GM20000 (cell line): Measurements from ENCODE around the gene TNFRSF1B.

Source experiments
- DNase-seq: peaks from one replicate; pipeline ENCODE4 v3.0.0; 2012; ENCODE audit warnings: low spot score
- CTCF ChIP-seq: IDR thresholded peaks from 2 replicates; pipeline ENCODE4 v1.5.1; 2012; ENCODE audit warnings: mild to moderate bottlenecking, control low read depth; ENCODE audit errors: extremely low read depth, missing control alignments

The TNFRSF1B gene

GRCh38 chr1:12142891-12143630 is 23.7 kb upstream of the TNFRSF1B start:
- DNase-seq: no peak
- no peak for TF ChIP-seq CTCF

GRCh38 chr1:12143631-12144155 is 23.1 kb upstream of the TNFRSF1B start:
- no peak for DNase-seq
- TF ChIP-seq CTCF: no peak

DNA sequence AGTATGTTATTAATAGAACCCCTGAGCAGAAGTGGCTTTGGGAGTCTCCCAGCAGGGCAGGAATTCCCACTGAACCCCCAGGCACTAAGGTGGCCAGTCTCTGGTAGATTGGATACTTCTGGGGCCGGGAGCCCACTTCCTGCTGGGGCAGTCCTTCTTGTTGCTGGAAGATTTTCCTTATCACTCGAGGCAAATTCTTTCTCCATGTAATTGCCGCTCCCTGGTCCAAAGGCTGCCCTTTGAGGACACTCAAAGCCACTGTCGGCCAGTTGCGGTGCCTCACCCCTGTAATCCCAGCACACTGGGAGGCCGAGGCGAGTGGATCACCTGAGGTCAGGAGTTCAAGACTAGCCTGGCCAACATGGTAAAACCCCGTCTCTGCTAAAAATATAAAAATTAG is 22.6 kb upstream of the TNFRSF1B start:
- no peak for TF ChIP-seq CTCF
- DNase-seq: no peak

GRCh38 chr1:12144969-12145368 is 21.8 kb upstream of the TNFRSF1B start:
- DNase-seq: no peak
- no peak for TF ChIP-seq CTCF

- no peak for TF ChIP-seq CTCF
- no peak for DNase-seq
Observed at GRCh38 chr1:12145616-12146342, 21.0 kb upstream of the TNFRSF1B start.

DNA sequence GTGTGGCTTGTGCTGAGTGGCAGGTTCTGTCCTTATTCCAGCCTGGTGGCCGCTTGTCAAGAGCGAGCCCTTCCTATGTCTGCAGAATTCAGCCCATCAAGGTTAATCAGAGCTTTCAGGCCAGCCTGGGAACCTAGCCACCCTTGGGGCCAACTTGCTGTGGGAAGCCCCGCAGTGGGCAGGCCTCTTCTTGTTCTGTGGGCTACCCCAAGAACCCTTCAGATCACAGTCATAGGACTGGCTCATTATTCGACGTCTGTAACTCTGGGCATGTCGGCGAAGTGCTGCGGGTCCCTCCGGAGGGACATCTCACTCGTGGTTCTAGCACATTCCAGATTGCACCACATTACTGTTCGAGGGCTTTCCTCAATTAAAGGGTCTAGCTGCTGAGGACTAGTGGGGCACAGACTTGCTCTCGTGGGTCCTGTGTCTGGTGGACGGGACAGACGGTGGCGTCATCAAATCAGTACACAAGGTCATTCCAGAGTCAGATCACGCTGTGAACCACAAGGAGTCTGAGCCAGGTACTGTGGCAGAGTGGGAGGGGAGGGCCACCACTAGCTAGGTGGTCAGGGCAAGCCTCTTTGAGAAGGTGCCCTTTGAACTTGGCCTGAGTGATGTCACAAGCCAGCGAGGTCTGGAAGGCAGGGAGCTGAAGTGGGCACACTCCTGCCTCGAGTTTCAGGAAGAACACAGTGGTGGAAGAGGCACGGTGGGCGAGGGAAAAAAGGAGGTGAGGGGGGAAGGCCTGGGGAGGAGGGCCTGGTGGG is 20.3 kb upstream of the TNFRSF1B start:
- no peak for TF ChIP-seq CTCF
- DNase-seq: no peak
